ENCODE measurements around the gene FZD4.

FZD4 gene

GRCh38 chr11:86904001-86904400 lies 51.2 kb downstream of the FZD4 start:
- Histone ChIP-seq H3K9me3 (ENCODE audit: control insufficient read depth, insufficient read depth, low read depth, low read length) (no peaks in the 10 kb centered on the region), H3K9ac (ENCODE audit: low read length) (no peak overlapping the region), H3K4me1 (ENCODE audit: control insufficient read depth, insufficient read depth, low read length) (no peaks in the 10 kb centered on the region), H3K4me3 (ENCODE audit: low read depth, low read length) (no peak overlapping the region), H3K27me3 (ENCODE audit: control insufficient read depth, insufficient read depth, low read length) (no peaks in the 10 kb centered on the region; the same call in 1 of the 2 replicates), H3K27ac (ENCODE audit: low read depth, low read length) (no peak overlapping the region), H3K36me3 (ENCODE audit: control insufficient read depth, insufficient read depth, low read length) (no peaks in the 10 kb centered on the region)

DNA sequence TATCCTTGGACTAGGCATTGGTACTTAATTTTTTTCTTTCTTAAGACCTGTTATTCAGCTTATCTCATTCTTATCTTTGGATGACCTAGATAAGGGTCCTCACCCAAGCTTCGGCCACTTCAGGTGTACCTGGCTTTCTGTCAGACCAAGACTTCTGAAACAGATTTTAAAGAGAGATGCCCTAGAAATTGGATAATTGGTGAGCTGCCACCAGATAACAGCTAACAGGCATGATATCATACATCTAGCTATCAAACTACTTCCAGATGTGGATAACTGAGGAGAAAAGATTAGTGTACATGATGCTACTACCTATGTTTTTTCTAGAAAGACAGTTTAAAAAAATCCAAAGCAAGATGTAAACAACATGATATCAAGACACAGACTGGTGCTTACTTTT lies 52.9 kb downstream of the FZD4 start:
- no peaks in the 10 kb centered on the region; the same call in 1 of the 2 replicates for H3K27me3 ChIP-seq (ENCODE audit: control insufficient read depth, insufficient read depth, low read length)
- no peak overlapping the region for H3K4me3 ChIP-seq (ENCODE audit: low read depth, low read length)
- H3K9me3 ChIP-seq (ENCODE audit: control insufficient read depth, insufficient read depth, low read depth, low read length): no peaks in the 10 kb centered on the region
- no peaks in the 10 kb centered on the region for H3K4me1 ChIP-seq (ENCODE audit: control insufficient read depth, insufficient read depth, low read length)
- no peak overlapping the region for H3K27ac ChIP-seq (ENCODE audit: low read depth, low read length)
- no peaks in the 10 kb centered on the region for H3K36me3 ChIP-seq (ENCODE audit: control insufficient read depth, insufficient read depth, low read length)
- H3K9ac ChIP-seq (ENCODE audit: low read length): no peak overlapping the region

DNA sequence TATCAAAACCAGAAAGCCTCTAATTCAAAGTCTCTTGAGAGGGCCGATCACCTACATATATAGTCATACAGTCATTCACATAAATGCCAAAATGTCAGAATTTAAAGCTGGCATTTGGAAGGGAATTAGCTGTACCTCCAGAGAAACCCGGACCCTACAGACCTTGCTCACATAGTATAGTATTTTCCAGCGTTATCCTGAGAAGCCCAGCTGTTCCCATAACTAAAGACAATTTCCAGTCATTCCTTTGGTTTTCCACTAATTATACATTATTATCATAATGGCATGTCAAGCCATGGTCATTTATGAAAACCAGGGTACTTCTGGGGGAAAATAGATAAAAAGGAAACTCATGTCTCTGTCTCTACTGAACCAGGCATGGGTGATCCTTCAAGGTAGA lies 53.6 kb downstream of the FZD4 start:
- Histone ChIP-seq H3K27me3 (ENCODE audit: control insufficient read depth, insufficient read depth, low read length) (no peaks in the 10 kb centered on the region; the same call in 1 of the 2 replicates), H3K36me3 (ENCODE audit: control insufficient read depth, insufficient read depth, low read length) (no peaks in the 10 kb centered on the region), H3K4me1 (ENCODE audit: control insufficient read depth, insufficient read depth, low read length) (no peaks in the 10 kb centered on the region), H3K9me3 (ENCODE audit: control insufficient read depth, insufficient read depth, low read depth, low read length) (no peaks in the 10 kb centered on the region), H3K9ac (ENCODE audit: low read length) (no peak overlapping the region), H3K4me3 (ENCODE audit: low read depth, low read length) (no peak overlapping the region), H3K27ac (ENCODE audit: low read depth, low read length) (no peak overlapping the region)

DNA sequence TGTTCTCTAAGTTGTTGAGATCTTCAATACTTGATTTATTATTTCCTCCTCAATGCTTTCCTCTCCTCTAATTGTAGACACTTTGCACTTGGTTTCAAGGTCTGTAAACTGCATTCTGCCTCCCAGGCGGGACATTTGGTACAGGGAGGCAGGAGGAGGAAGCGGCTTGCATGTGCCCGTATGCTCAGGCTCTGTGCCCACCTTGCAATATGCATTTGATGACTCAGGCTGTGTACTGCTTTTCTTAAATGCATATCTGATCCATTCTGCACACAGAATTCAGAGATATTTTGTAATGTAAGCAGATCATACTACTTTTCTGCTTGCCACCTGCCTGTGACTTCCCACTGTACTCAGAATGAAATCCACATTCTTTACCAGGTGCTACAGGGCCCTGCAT lies 55.0 kb downstream of the FZD4 start:
- Histone ChIP-seq H3K27ac (ENCODE audit: low read depth, low read length) (no peak overlapping the region), H3K36me3 (ENCODE audit: control insufficient read depth, insufficient read depth, low read length) (no peaks in the 10 kb centered on the region), H3K9me3 (ENCODE audit: control insufficient read depth, insufficient read depth, low read depth, low read length) (no peaks in the 10 kb centered on the region), H3K4me1 (ENCODE audit: control insufficient read depth, insufficient read depth, low read length) (no peaks in the 10 kb centered on the region), H3K4me3 (ENCODE audit: low read depth, low read length) (no peak overlapping the region), H3K9ac (ENCODE audit: low read length) (no peak overlapping the region), H3K27me3 (ENCODE audit: control insufficient read depth, insufficient read depth, low read length) (no peaks in the 10 kb centered on the region; the same call in 1 of the 2 replicates)

DNA sequence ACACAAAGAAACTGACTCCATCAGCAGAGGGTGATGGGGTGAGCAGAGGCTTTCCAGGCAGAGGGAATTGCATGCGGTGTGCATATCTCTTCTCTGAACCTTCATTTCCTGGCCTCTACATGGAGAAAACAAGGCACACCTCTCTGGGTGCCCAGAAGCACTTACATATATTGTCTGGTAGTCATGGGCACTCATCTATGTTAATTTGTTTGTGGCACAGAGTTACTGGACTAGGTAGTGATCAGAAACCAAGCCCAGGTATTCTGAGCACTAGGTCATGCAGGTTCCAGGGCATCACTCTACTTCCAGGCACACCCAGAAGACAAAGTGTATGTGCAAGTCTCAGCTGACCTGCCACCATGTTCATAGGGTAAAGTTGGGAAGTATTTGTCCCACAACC lies 56.5 kb downstream of the FZD4 start:
- H3K9me3 ChIP-seq (ENCODE audit: control insufficient read depth, insufficient read depth, low read depth, low read length): no peaks in the 10 kb centered on the region
- no peak overlapping the region for H3K4me3 ChIP-seq (ENCODE audit: low read depth, low read length)
- H3K36me3 ChIP-seq (ENCODE audit: control insufficient read depth, insufficient read depth, low read length): no peaks in the 10 kb centered on the region
- no peak overlapping the region for H3K9ac ChIP-seq (ENCODE audit: low read length)
- no peaks in the 10 kb centered on the region; the same call in 1 of the 2 replicates for H3K27me3 ChIP-seq (ENCODE audit: control insufficient read depth, insufficient read depth, low read length)
- no peaks in the 10 kb centered on the region for H3K4me1 ChIP-seq (ENCODE audit: control insufficient read depth, insufficient read depth, low read length)
- no peak overlapping the region for H3K27ac ChIP-seq (ENCODE audit: low read depth, low read length)

DNA sequence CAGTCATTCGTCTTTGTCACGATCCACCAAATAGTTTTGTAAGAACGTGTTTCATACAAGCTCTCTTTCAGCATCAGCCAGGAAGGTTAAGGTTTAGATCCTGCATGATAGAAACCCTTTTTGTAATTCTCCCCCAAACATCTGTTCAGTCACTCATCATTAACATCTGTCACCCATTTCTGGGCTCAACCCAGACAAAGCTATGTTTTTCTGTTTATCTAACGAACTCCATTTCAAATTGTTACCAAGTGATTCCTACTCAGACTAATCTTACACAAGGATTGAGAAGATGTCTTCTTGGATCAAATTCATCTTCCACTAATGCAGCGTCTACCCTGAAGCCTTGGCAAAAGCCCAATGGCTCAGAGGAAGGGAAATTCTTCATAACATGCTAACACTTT lies 58.8 kb downstream of the FZD4 start:
- Histone ChIP-seq H3K9ac (ENCODE audit: low read length) (no peak overlapping the region), H3K27me3 (ENCODE audit: control insufficient read depth, insufficient read depth, low read length) (no peaks in the 10 kb centered on the region; the same call in 1 of the 2 replicates), H3K36me3 (ENCODE audit: control insufficient read depth, insufficient read depth, low read length) (no peaks in the 10 kb centered on the region), H3K4me1 (ENCODE audit: control insufficient read depth, insufficient read depth, low read length) (no peaks in the 10 kb centered on the region), H3K27ac (ENCODE audit: low read depth, low read length) (no peak overlapping the region), H3K4me3 (ENCODE audit: low read depth, low read length) (no peak overlapping the region), H3K9me3 (ENCODE audit: control insufficient read depth, insufficient read depth, low read depth, low read length) (no peaks in the 10 kb centered on the region)
